ENCODE data around the gene HPSE2.
A peak's percentile ranks its signal among the peaks of the same experiment; 100 is the strongest.

Gene HPSE2

DNA sequence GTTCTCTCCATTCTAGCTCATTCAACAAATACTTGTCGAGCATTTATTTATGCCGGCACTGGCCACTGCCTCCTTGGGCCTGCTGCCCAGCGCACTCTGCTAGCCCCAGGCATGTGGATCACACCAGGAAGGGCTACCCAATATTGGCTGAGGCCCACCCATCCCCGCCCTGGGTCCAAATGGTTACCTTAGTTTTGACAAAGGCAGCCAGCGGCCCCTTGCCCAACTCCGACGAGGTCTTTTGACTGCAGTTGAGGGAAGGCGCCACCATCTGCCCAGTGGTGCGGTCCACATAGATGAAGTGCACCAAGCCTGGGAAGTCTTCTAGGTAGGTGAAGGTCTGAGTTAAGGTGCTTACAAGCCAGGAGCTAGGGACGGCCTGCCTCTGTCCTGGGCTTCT, 813.5 kb downstream of the HPSE2 start:
- TF ChIP-seq POLR2A (IDR thresholded peaks at IDR 0.05; ENCODE audit: low read depth, low read length) = no peak
- DNase-seq (ENCODE audit: insufficient read length, low spot score) (no peak), FAIRE-seq (no peak)

- no peak for DNase-seq (ENCODE audit: insufficient read length, low spot score)
- FAIRE-seq = no peak
- no peak for TF ChIP-seq POLR2A (IDR thresholded peaks at IDR 0.05; ENCODE audit: low read depth, low read length)
Observed at GRCh38 chr10:98420786-98421185, 814.9 kb downstream of the HPSE2 start.

- FAIRE-seq = no peak
- TF ChIP-seq POLR2A (IDR thresholded peaks at IDR 0.05; ENCODE audit: low read depth, low read length) = no peak
- DNase-seq (ENCODE audit: insufficient read length, low spot score) = no peak
Observed at GRCh38 chr10:98419469-98420261, 816.0 kb downstream of the HPSE2 start.

- no peak for TF ChIP-seq POLR2A (IDR thresholded peaks at IDR 0.05; ENCODE audit: low read depth, low read length)
- no peak for DNase-seq (ENCODE audit: insufficient read length, low spot score)
- FAIRE-seq = no peak
Observed at GRCh38 chr10:98418665-98419468, 816.8 kb downstream of the HPSE2 start.

- FAIRE-seq (no peak), DNase-seq (ENCODE audit: insufficient read length, low spot score) (no peak)
- TF ChIP-seq POLR2A (IDR thresholded peaks at IDR 0.05; ENCODE audit: low read depth, low read length) = no peak
Observed at GRCh38 chr10:98417973-98418664, 817.5 kb downstream of the HPSE2 start.

GRCh38 chr10:98417481-98417959, 818.1 kb downstream of the HPSE2 start:
- DNase-seq (ENCODE audit: insufficient read length, low spot score) (no peak), FAIRE-seq (no peak)
- no peak for TF ChIP-seq POLR2A (IDR thresholded peaks at IDR 0.05; ENCODE audit: low read depth, low read length)

GRCh38 chr10:98416606-98417388, 818.9 kb downstream of the HPSE2 start:
- TF ChIP-seq POLR2A (IDR thresholded peaks at IDR 0.05; ENCODE audit: low read depth, low read length) = no peak
- FAIRE-seq = no peak
- DNase-seq (ENCODE audit: insufficient read length, low spot score) = no peak

GRCh38 chr10:98415731-98416119, 819.9 kb downstream of the HPSE2 start:
- no peak for TF ChIP-seq POLR2A (IDR thresholded peaks at IDR 0.05; ENCODE audit: low read depth, low read length)
- DNase-seq (ENCODE audit: insufficient read length, low spot score) (no peak), FAIRE-seq (no peak)

DNA sequence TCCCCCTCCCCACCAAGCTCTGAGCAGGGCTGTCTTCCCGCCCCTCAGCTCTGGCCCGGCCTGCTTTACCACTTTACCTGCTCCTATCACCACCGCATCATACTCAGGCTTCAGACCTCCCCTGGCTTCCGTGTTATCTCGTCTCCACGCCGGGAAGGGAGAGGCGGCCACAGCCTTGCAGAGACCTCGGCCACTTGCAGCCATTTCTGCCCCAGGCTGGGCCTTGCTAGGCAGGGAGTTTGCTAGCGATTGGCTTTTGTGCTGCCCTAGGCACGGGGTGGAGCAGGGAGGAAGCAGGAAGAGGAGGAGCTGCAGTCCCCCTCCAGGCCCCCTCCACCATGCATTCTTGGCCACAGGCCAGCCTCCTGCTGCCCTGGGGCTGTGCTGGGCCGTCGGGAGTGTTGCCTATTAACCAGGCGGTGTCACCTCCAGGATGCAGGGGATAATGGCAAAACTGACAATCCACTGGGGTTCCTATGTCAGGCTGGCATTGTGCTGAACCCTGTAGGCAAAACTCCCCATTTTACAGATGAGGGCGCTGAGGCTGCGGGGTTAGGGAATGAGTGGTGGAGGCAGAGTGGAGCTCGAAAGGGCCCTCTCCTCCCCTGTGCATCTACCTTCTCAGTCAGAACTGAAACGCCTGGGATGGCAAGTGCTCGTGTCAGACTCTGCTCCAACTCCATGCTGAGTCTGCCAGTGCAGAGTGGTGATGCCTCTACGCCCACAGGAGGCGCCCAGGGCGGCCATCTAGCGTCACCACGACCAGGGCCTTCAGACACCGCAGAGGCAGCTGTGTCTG, 820.5 kb downstream of the HPSE2 start, which contains the start of gene PYROXD2:
Gene PYROXD2 (minus strand): TSS at position 251 of the 799 bp plus-strand sequence. CDS start 47 bp downstream, at position 204.
- FAIRE-seq (no peak), DNase-seq (ENCODE audit: insufficient read length, low spot score) (peak; percentile 96)
- TF ChIP-seq POLR2A (IDR thresholded peaks at IDR 0.05; ENCODE audit: low read depth, low read length) = peak; percentile 99

- no peak for FAIRE-seq
- DNase-seq (ENCODE audit: insufficient read length, low spot score) = no peak
- TF ChIP-seq POLR2A (IDR thresholded peaks at IDR 0.05; ENCODE audit: low read depth, low read length) = no peak
Observed at GRCh38 chr10:98414578-98414931, 821.1 kb downstream of the HPSE2 start.

DNA sequence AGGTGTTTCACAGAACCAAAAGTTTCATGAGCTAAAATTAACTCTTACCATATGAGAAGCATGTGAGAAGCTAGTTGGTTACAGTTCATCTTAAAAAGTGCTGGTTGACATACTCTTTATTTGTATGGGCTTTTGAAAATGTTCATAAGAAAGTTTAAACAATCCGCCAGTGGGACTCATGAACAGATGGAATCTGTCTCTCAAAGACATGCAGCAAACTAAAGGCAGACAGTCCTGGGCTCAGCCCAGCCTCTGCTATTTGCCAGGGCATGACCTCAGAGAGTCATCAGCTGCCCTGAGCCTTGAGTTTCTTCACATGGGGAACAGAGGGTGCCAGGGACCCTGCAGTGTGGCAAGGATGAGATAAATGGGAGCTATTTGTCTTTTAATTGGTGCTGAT, 823.9 kb downstream of the HPSE2 start:
- FAIRE-seq (no peak), DNase-seq (ENCODE audit: insufficient read length, low spot score) (no peak)
- no peak for TF ChIP-seq POLR2A (IDR thresholded peaks at IDR 0.05; ENCODE audit: low read depth, low read length)

GRCh38 chr10:98411166-98411565, 824.5 kb downstream of the HPSE2 start:
- DNase-seq (ENCODE audit: insufficient read length, low spot score) (no peak), FAIRE-seq (no peak)
- TF ChIP-seq POLR2A (IDR thresholded peaks at IDR 0.05; ENCODE audit: low read depth, low read length) = no peak

DNA sequence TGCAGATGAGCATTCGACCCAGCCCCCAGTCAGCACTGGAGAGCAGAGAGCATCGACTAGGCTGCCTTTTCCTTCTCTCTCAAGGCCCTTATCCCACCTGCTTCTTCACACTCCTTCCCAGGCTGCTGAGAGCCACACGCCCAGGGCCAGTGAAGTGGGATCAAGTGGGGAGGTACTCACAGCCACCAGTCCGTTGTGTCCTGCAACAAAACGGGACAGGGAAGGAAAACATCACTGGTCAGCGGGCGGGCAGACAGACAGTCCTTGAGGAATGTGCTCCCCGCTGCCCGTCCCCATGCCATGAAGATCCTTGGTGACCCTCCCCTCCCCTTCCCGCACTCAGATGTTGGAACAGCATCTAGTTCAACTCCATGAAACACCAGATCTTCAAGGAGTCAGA, 824.9 kb downstream of the HPSE2 start:
- no peak for TF ChIP-seq POLR2A (IDR thresholded peaks at IDR 0.05; ENCODE audit: low read depth, low read length)
- DNase-seq (ENCODE audit: insufficient read length, low spot score) (no peak), FAIRE-seq (no peak)

All from H54 (cell line).